Measurements from ENCODE around the gene APOA5. TPM values are rescaled to one million over a fixed set of nuclear protein-coding genes. Genes with fewer than 3 reads are reported as not detected.
"Not testable (repeated sequence)": the region's sequence is repeated elsewhere in the genome, so short reads cannot be mapped to it uniquely, and the experiment has no call there.

APOA5 gene
- total RNA-seq, 3 donors from 2014 or later = not detected

DNA sequence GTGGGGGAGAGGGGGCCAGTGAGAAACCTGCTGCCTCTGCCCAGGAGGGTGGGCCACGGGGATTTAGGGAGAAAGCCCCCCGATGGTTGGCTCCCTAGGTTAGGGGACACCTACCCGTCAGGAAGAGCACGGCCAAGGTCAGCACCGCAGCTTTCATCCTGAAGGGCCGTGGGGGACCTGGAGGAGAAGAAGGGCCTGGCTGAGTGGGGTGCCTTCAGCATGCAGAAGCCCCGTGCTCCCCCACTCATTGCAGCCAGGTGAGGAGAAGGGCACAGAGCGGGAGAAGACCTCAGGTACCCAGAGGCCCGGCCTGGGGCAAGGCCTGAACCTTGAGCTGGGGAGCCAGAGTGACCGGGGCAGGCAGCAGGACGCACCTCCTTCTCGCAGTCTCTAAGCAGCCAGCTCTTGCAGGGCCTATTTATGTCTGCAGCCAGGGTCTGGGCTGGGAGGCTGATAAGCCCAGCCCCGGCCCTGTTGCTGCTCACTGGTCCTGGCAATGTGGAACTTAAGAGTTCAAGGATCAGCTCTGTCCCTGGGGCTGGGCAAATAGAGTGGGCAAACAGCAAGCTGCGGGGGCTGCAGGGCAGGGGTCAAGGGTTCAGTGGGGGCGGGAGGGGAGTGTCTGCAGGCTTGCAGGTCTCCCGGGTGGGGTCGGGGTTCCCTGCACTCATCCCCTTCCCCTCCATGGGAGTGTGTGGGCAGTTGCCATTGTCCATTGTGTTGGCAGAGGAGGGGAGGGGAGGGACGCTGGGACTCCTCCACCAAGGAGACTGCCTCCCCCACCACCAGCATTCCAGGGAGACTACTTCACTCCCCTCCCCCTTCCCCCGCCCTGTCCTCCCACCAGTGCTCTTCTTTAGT is 45.8 kb upstream of the APOA5 start, which contains the start of gene APOA1:
APOA1 (minus strand) TSS at position 392 of the 861 bp plus-strand sequence; CDS start at position 157, 235 bp downstream.
- TF ChIP-seq, protein P1, sequence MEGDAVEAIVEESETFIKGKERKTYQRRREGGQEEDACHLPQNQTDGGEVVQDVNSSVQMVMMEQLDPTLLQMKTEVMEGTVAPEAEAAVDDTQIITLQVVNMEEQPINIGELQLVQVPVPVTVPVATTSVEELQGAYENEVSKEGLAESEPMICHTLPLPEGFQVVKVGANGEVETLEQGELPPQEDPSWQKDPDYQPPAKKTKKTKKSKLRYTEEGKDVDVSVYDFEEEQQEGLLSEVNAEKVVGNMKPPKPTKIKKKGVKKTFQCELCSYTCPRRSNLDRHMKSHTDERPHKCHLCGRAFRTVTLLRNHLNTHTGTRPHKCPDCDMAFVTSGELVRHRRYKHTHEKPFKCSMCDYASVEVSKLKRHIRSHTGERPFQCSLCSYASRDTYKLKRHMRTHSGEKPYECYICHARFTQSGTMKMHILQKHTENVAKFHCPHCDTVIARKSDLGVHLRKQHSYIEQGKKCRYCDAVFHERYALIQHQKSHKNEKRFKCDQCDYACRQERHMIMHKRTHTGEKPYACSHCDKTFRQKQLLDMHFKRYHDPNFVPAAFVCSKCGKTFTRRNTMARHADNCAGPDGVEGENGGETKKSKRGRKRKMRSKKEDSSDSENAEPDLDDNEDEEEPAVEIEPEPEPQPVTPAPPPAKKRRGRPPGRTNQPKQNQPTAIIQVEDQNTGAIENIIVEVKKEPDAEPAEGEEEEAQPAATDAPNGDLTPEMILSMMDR (IDR thresholded peaks at IDR 0.05) = no peak
- no peak for TF ChIP-seq POLR2AphosphoS5 (IDR thresholded peaks at IDR 0.05)
- TF ChIP-seq POLR2A (IDR thresholded peaks at IDR 0.05) = no peak
- no peak within 1 kb of the TSS for H3K4me3 ChIP-seq
- no peaks in the 10 kb centered on the region for H3K9me3 ChIP-seq
- H3K27ac ChIP-seq = no peak within 1 kb of the TSS
- H3K4me1 ChIP-seq = no peaks in the 10 kb centered on the region
- intact Hi-C loops (cut with DNase I; ENCODE audit: low total_unique reads) = no loop called here
- H3K36me3 ChIP-seq = no peaks in the 10 kb centered on the region
- DNase-seq (ENCODE audit: low spot score in 2 of 2) = no peak
- no peaks in the 10 kb centered on the region for H3K27me3 ChIP-seq

DNA sequence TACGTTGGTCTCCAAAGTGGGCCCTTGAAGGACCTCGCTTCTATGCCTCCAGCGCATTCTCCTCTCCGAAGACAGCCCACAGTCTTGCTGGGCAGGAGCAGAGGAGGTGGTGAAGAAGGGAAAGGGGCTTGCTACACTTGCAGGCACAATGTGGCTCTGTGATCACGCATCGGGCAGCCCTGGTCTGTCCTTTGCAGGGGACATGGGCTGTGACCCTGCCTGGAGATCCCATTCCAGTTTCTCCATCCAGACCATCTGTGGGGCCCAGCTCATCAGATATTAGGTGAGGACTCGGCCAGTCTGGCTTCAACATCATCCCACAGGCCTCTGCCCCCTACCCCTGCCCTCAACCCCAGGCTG is 44.9 kb upstream of the APOA5 start:
- intact Hi-C loops (cut with DNase I; ENCODE audit: low total_unique reads) = no loop called here
- TF ChIP-seq, protein P1 (IDR thresholded peaks at IDR 0.05) = no peak
- TF ChIP-seq POLR2AphosphoS5 (IDR thresholded peaks at IDR 0.05) (no peak), POLR2A (IDR thresholded peaks at IDR 0.05) (no peak)

DNA sequence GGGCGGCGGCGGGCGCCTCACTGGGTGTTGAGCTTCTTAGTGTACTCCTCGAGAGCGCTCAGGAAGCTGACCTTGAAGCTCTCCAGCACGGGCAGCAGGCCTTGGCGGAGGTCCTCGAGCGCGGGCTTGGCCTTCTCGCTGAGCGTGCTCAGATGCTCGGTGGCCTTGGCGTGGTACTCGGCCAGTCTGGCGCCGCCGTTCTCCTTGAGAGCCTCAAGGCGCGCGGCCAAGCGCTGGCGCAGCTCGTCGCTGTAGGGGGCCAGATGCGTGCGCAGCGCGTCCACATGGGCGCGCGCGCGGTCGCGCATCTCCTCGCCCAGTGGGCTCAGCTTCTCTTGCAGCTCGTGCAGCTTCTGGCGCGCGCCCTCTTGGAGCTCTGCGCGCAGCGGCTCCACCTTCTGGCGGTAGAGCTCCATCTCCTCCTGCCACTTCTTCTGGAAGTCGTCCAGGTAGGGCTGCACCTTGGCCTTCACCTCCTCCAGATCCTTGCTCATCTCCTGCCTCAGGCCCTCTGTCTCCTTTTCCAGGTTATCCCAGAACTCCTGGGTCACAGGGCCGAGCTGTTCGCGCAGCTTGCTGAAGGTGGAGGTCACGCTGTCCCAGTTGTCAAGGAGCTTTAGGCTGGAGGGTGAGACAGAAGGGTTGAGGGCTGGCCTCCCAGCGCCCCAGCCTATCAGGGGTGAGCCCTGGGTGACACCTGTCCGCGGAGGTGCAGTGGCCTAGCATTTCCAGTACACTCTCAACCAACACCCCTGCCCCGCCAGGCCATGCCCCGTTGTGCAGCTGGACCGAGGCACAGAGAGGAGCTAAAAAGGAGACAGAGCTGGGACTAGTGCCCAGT is 44.3 kb upstream of the APOA5 start:
- Histone ChIP-seq H3K27ac (peak overlapping the region in 1 of 2 donors; percentile 28), H3K4me1 (no peaks in the 10 kb centered on the region), H3K4me3 (peak overlapping the region; percentile 34 to 63 (median 50)), H3K27me3 (no peaks in the 10 kb centered on the region), H3K9me3 (no peaks in the 10 kb centered on the region), H3K36me3 (no peaks in the 10 kb centered on the region)
- peak; percentile 54 to 83 for DNase-seq (ENCODE audit: low spot score in 2 of 2)
- intact Hi-C loops (cut with DNase I; ENCODE audit: low total_unique reads) = no loop called here
- peak in 1 of 3 donors; percentile 59 for TF ChIP-seq POLR2AphosphoS5 (IDR thresholded peaks at IDR 0.05)
- TF ChIP-seq, protein P1 (IDR thresholded peaks at IDR 0.05) = peak in 2 of 3 donors; percentile 43 to 52
- TF ChIP-seq POLR2A (IDR thresholded peaks at IDR 0.05) = no peak

More for the DNA sequence above, 44.9 kb upstream of the APOA5 start:
- Histone ChIP-seq H3K4me3 (no peak overlapping the region), H3K36me3 (no peaks in the 10 kb centered on the region), H3K27me3 (no peaks in the 10 kb centered on the region), H3K27ac (no peak overlapping the region), H3K4me1 (no peaks in the 10 kb centered on the region), H3K9me3 (no peaks in the 10 kb centered on the region)
- DNase-seq (ENCODE audit: low spot score in 2 of 2) = no peak

DNA sequence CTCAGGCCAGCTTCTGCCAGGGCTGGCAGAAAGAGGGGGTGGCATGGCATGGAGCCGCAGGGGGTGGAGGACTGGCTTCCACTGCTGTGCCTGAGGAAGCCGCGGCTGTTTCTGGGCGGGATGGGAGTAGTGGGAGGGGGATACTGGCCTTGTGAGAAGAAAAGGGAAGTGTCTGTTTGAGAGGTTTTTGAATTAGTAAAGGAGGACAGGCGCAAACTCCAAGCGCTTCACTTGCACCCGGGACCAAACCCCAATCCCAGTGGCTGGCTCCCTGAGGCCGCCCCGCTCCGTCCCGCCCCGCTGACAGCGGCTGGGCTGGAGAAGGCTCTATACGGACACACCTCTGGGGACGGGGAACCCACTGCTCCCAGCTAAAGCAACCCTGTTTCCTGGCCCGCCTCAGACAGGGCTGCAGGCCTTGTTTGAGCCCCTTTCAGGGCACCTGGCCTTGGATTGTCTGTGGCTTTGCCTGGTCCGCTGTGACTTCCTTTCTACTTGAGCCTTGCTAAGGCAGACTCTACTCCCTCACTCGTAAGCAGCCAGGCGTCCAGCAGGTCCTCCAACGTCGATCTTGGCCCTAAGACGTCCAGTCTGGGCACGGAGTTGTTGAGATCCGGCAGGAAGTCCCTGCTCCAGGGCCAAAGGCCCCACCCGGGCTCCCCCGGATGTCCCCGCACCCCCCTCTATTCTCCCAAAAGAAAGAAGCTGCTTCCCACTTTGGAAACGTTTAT is 43.5 kb upstream of the APOA5 start:
- no peaks in the 10 kb centered on the region for H3K9me3 ChIP-seq
- peak overlapping the region in 1 of 2 donors; percentile 35 for H3K27ac ChIP-seq
- H3K36me3 ChIP-seq = no peaks in the 10 kb centered on the region
- TF ChIP-seq POLR2A (IDR thresholded peaks at IDR 0.05) = no peak
- TF ChIP-seq, protein P1 (IDR thresholded peaks at IDR 0.05) = no peak
- TF ChIP-seq POLR2AphosphoS5 (IDR thresholded peaks at IDR 0.05) = no peak
- intact Hi-C loops (cut with DNase I; ENCODE audit: low total_unique reads) = no loop called here
- no peaks in the 10 kb centered on the region for H3K27me3 ChIP-seq
- peak overlapping the region; percentile 34 to 63 (median 50) for H3K4me3 ChIP-seq
- no peaks in the 10 kb centered on the region for H3K4me1 ChIP-seq
- DNase-seq (ENCODE audit: low spot score in 2 of 2) = no peak

DNA sequence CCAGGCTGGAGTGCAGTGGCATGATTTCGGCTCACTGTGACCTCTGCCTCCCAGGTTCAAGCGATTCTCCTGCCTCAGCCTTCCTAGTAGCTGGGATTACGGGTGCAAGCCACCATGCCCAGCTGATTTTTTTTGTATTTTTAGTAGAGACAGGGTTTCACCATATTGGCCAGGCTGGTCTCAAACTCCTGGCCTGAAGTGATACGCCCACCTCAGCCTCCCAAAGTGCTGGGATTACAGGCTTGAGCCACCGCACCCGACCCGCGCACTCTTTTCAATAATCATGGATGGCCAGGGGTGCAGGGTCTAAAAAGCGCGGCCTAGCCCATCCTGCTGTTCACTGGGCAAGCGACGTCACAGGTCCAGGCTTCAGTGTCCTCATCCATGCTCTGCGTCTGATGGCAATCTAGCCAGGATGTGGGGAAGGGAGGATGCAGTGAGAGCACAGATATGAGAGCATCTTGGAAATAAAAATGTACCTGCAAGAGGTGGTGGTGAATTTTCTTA is 42.9 kb upstream of the APOA5 start:
- H3K4me3 ChIP-seq; H3K27me3 ChIP-seq; H3K4me1 ChIP-seq; intact Hi-C loops (cut with DNase I; ENCODE audit: low total_unique reads); DNase-seq (ENCODE audit: low spot score in 2 of 2); H3K9me3 ChIP-seq; H3K36me3 ChIP-seq; H3K27ac ChIP-seq: not testable (repeated sequence)

Measured in breast epithelium (tissue), 4 donors.